ENCODE measurements around the gene DAZAP1. TPM values are rescaled to one million over a fixed set of nuclear protein-coding genes. Genes with fewer than 3 reads are reported as not detected.

The DAZAP1 gene
- total RNA-seq, 2 experiments from 2014 or later, result 194 to 218 TPM

DNA sequence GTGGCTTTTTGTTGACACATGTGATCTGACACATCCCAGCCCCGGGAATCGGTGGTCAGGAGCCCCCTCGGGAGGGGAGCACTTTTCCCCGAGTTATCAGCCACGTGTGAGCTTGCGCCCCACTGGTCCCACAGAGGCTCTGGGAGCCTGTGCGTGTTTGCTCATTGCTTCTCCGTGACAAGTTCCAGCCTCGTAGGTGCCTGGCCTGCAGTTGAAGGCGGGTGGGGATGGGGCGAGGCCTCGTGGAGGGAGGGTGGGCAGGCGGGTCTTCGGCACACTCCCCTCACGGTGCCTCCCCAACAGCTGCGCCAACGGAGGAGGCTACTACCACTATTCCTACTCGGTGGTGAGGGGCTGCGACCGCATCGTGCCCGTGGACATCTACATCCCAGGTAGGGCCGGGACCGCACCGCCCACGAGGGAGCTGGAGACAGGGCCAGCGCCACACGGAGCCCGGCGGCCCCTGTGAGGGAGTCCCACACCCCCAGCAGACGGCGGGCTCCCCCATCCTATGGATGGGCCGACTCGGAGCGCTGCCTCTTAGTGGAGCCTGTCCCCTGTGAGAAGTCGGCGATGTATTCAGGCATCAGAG, 14.4 kb upstream of the DAZAP1 start:
- Mint-ChIP-seq H3K4me1 (peaks cover 9% of the 10 kb centered on the region), H3K36me3 (ENCODE audit: low read depth) (peaks cover 26% of the 10 kb centered on the region), H3K27ac (no peak overlapping the region), H3K4me3 (no peak overlapping the region), H3K27me3 (no peaks in the 10 kb centered on the region), H3K9me3 (no peaks in the 10 kb centered on the region)
- no peak for DNase-seq
- POLR2A ChIA-PET, result no interaction called here
- CTCF ChIA-PET, result no interaction called here

DNA sequence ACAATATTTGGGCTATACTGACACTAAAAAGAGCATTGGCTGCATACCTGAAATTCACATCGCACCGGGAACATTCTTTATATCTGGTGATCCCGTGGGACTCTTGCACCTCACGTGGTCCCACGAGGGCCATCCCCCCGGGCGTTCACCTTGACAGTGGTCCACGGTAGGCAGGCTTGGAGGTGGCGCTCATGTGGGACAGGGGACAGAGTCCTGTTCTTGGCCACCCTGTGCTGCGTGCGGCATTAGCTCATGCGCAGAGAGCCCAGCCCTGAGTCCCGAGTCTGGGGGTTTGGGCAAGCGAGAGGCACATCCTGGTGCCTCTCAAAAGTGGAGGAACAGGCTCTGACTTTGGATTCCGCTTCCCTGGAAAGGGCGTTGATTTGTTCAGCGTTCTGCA, 13.5 kb upstream of the DAZAP1 start:
- peaks cover 20% of the 10 kb centered on the region for H3K36me3 Mint-ChIP-seq (ENCODE audit: low read depth)
- H3K27ac Mint-ChIP-seq, result no peak overlapping the region
- DNase-seq, result no peak
- no peak overlapping the region for H3K4me3 Mint-ChIP-seq
- H3K4me1 Mint-ChIP-seq, result peaks cover 9% of the 10 kb centered on the region
- no peaks in the 10 kb centered on the region for H3K27me3 Mint-ChIP-seq
- no peaks in the 10 kb centered on the region for H3K9me3 Mint-ChIP-seq
- ChIA-PET CTCF (no interaction called here), POLR2A (no interaction called here)

DNA sequence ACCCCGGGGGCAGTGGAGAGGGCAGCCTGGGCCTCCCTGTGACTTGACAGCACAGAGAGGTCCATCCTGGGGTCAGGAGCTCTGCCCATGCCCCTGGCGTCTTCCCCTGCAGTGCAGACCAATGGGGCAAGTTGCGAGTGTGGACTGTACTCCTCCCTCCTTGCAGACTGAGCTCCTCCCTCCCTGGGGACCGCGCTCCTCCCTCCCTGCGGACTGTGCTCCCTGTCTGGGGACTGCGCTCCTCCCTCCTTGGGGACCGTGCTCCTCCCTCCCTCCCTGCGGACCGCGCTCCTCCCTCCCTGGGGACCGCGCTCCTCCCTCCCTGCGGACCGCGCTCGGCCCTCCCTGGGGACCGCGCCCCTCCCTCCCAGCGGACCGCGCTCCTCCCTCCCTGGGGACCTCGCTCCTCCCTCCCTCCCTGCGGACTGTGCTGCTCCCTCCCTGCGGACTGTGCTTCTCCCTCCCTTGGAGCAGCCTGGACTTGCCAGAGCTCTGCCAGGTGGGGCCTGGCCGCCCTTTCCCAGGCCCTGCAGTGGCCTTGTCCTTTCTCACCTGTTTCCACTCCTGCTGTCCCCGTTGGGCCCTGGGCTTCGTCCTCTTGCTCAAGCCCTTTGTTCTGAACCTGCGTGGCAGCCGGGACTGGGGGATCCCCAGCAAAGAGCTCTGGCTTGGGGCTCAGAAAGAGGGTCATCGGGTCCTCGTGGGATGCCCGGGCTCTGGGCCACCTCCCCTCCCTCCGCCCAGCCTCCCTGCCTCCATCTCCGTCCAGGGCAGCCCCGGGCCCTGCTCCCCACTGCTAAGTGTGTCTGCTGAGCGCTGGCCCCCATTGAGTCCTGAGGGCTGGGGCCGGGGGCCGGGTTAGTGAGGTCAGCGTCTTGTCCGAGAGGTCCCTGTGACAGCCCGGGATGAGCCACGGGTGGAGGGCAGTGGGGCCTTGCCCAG, 12.9 kb upstream of the DAZAP1 start:
- peaks cover 9% of the 10 kb centered on the region for H3K4me1 Mint-ChIP-seq
- ChIA-PET POLR2A (no interaction called here), CTCF (no interaction called here)
- H3K9me3 Mint-ChIP-seq, result no peaks in the 10 kb centered on the region
- peaks cover 13% of the 10 kb centered on the region for H3K36me3 Mint-ChIP-seq (ENCODE audit: low read depth)
- no peak overlapping the region for H3K27ac Mint-ChIP-seq
- no peak for DNase-seq
- H3K27me3 Mint-ChIP-seq, result no peaks in the 10 kb centered on the region
- no peak overlapping the region for H3K4me3 Mint-ChIP-seq

- CTCF ChIA-PET, result no interaction called here
- POLR2A ChIA-PET, result no interaction called here
Measured at GRCh38 chr19:1395194-1396018, 12.0 kb upstream of the DAZAP1 start.

DNA sequence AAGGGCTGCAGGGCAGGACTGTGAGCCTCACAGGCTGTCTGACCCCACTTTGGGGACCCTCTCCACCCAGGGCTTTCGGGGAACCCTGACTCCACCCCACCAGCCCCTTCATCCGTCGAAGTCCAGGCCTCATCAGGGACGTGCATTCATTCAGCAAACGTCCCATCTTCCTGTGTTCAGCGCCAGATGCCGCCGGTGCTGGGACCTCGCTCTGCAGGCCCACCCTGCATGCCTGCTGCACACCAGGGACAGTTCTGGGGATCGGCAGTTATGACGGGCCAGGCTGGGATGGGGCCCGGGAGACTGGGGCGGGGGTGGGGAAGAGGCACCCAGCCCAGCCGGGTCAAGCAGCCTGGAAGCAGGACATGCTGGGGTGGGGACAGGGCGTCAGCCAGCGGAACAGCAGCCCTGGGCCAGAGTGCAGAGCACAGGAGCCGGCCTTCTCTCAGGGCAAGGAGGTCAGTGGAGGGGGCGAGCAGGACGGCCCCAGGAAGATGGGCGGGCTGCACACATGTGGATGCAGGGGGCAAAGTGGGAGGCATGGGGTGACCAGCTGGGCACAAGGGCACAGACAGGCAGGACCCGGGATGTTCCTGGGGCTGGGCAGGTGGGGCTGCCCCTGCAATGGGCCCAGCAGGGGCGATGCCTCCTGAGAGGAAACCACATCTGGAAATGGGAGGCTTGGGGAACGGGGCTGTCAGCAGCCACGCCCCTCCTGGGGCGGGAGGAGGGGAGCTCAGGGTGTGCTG, 11.2 kb upstream of the DAZAP1 start:
- H3K4me3 Mint-ChIP-seq, result no peak overlapping the region
- DNase-seq, result no peak
- H3K36me3 Mint-ChIP-seq (ENCODE audit: low read depth), result peaks cover 5% of the 10 kb centered on the region
- H3K9me3 Mint-ChIP-seq, result no peaks in the 10 kb centered on the region
- ChIA-PET POLR2A (interaction anchor here (1.0 kb wide), 1 partner anchor 11 kb away, joined by 3 read pairs; no protein-coding TSS in a partner anchor), CTCF (no interaction called here)
- H3K27me3 Mint-ChIP-seq, result no peaks in the 10 kb centered on the region
- no peak overlapping the region for H3K27ac Mint-ChIP-seq
- peaks cover 9% of the 10 kb centered on the region for H3K4me1 Mint-ChIP-seq

More at GRCh38 chr19:1395194-1396018, 12.0 kb upstream of the DAZAP1 start:
- DNase-seq, result no peak
- H3K27ac Mint-ChIP-seq, result no peak overlapping the region
- H3K4me3 Mint-ChIP-seq, result no peak overlapping the region
- no peaks in the 10 kb centered on the region for H3K27me3 Mint-ChIP-seq
- peaks cover 9% of the 10 kb centered on the region for H3K4me1 Mint-ChIP-seq
- no peaks in the 10 kb centered on the region for H3K9me3 Mint-ChIP-seq
- peaks cover 10% of the 10 kb centered on the region for H3K36me3 Mint-ChIP-seq (ENCODE audit: low read depth)

GRCh38 chr19:1396768-1397679, 10.4 kb upstream of the DAZAP1 start:
- H3K27ac Mint-ChIP-seq, result no peak overlapping the region
- ChIA-PET CTCF (no interaction called here), POLR2A (interaction anchor here (1.0 kb wide), 1 partner anchor 12 kb away, joined by 3 read pairs; no protein-coding TSS in a partner anchor)
- H3K9me3 Mint-ChIP-seq, result no peaks in the 10 kb centered on the region
- DNase-seq, result no peak
- H3K36me3 Mint-ChIP-seq (ENCODE audit: low read depth), result peaks cover 4% of the 10 kb centered on the region
- H3K4me3 Mint-ChIP-seq, result no peak overlapping the region
- H3K27me3 Mint-ChIP-seq, result no peaks in the 10 kb centered on the region
- peaks cover 10% of the 10 kb centered on the region for H3K4me1 Mint-ChIP-seq

DNA sequence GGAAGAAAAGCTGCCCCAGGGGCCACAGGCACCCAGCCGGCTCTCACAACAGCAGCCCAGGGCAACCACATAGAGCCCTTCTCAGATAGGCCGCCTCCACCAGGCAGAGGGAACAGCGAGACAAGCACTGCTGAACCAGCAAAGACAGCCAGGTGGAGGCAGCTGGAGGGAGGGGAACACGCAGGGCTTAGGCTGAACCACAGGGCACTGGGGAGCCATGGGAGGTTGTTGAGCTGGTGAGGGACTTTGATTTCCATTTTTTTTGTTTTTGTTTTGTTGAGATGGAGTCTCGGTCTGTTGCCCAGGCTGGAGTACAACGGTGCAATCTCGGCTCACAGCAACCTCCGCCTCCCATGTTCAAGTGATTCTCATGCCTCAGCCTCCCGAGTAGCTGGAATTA, 9.5 kb upstream of the DAZAP1 start:
- H3K4me1 Mint-ChIP-seq, result peaks cover 15% of the 10 kb centered on the region
- ChIA-PET POLR2A (no interaction called here), CTCF (interaction anchor here (0.8 kb wide), 1 partner anchor 46 kb away, joined by 3 read pairs; no protein-coding TSS in a partner anchor)

DNA sequence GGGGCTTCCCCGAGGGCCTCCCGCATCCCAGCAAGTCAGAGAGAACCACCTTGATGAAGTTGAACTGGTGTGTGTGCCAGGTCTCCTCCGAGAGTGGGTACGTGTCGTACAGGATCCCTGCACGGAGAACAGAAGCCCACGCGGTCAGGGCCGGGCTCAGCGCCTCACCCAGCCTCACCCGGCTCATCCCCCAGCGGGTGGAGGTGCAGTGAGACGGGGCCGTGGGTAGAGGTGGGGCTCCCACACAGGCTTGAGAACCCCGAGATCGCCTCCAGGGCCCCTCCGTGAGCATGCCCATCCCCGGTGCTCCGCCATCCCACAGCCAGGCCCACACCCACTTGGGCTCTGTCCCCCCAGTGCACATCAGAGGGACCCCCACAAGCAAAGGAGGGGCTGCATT, 8.3 kb upstream of the DAZAP1 start:
- no peak overlapping the region for H3K4me3 Mint-ChIP-seq
- DNase-seq, result no peak
- peaks cover 8% of the 10 kb centered on the region for H3K27me3 Mint-ChIP-seq
- peaks cover 17% of the 10 kb centered on the region for H3K4me1 Mint-ChIP-seq
- H3K9me3 Mint-ChIP-seq, result no peaks in the 10 kb centered on the region
- ChIA-PET POLR2A (no interaction called here), CTCF (no interaction called here)
- no peaks in the 10 kb centered on the region for H3K36me3 Mint-ChIP-seq (ENCODE audit: low read depth)
- no peak overlapping the region for H3K27ac Mint-ChIP-seq

More for the DNA sequence above, 9.5 kb upstream of the DAZAP1 start:
- Mint-ChIP-seq H3K27me3 (peaks cover 5% of the 10 kb centered on the region), H3K4me3 (no peak overlapping the region), H3K27ac (no peak overlapping the region), H3K9me3 (no peaks in the 10 kb centered on the region), H3K36me3 (ENCODE audit: low read depth) (no peaks in the 10 kb centered on the region)
- DNase-seq, result no peak

- H3K4me1 Mint-ChIP-seq, result peaks cover 17% of the 10 kb centered on the region
- no peak for DNase-seq
- POLR2A ChIA-PET, result no interaction called here
Measured at GRCh38 chr19:1399745-1400144, 7.6 kb upstream of the DAZAP1 start.

GRCh38 chr19:1400281-1401137, 6.9 kb upstream of the DAZAP1 start:
- CTCF ChIA-PET, result no interaction called here

More at GRCh38 chr19:1399745-1400144, 7.6 kb upstream of the DAZAP1 start:
- Mint-ChIP-seq H3K9me3 (no peaks in the 10 kb centered on the region), H3K27ac (no peak overlapping the region), H3K36me3 (ENCODE audit: low read depth) (no peaks in the 10 kb centered on the region), H3K27me3 (peaks cover 8% of the 10 kb centered on the region), H3K4me3 (no peak overlapping the region)
- CTCF ChIA-PET, result no interaction called here

GRCh38 chr19:1401138-1401888, 6.1 kb upstream of the DAZAP1 start, which contains the start of gene GAMT:
Gene GAMT, minus strand, starts transcription at chr19:1401542. Its CDS starts 66 bp downstream, at chr19:1401476.
- CTCF ChIA-PET, result no interaction called here
- Mint-ChIP-seq H3K4me3 (peak within 1 kb of the TSS; percentile 66), H3K27me3 (peaks cover 8% of the 10 kb centered on the region), H3K4me1 (peaks cover 14% of the 10 kb centered on the region), H3K27ac (no peak within 1 kb of the TSS), H3K9me3 (no peaks in the 10 kb centered on the region), H3K36me3 (ENCODE audit: low read depth) (no peaks in the 10 kb centered on the region)
- DNase-seq, result peak; percentile 63
- POLR2A ChIA-PET, result no interaction called here

More at GRCh38 chr19:1400281-1401137, 6.9 kb upstream of the DAZAP1 start:
- Mint-ChIP-seq H3K36me3 (ENCODE audit: low read depth) (no peaks in the 10 kb centered on the region), H3K9me3 (no peaks in the 10 kb centered on the region), H3K27ac (no peak overlapping the region), H3K4me1 (peaks cover 17% of the 10 kb centered on the region), H3K27me3 (peaks cover 8% of the 10 kb centered on the region), H3K4me3 (peak overlapping the region; percentile 66)
- DNase-seq, result no peak
- POLR2A ChIA-PET, result no interaction called here

All from activated CD4-positive, alpha-beta memory T cell treated with anti-CD3 and anti-CD28 coated beads, Interleukin-2, amount 10 ng/mL, durations not matched to agents 7 days and 5 days (primary cell).